Esophagus (tissue), 2 donors: ENCODE results near the gene MAT2A. TPM values are rescaled to one million over a fixed set of nuclear protein-coding genes. Genes with fewer than 3 reads are reported as not detected.
"Not testable (repeated sequence)": the region's sequence is repeated elsewhere in the genome, so short reads cannot be mapped to it uniquely, and the experiment has no call there.

Experiments used
- H3K27ac ChIP-seq, 2 donors: one replicate each; pipeline ENCODE4 v1.5.1; 2013; ENCODE audit warnings: low read depth in 2 of 2, mild to moderate bottlenecking in 2 of 2, inconsistent platforms in 1 of 2, low read length in 1 of 2, moderate library complexity in 1 of 2
- H3K27me3 ChIP-seq, 2 donors: one replicate each; pipeline ENCODE4 v1.6.1; 2013; ENCODE audit warnings: low read length in 2 of 2, control low read depth in 1 of 2, mild to moderate bottlenecking in 1 of 2; ENCODE audit not compliant: insufficient read depth in 2 of 2, control insufficient read depth in 1 of 2
- H3K36me3 ChIP-seq, 2 donors: one replicate each; pipeline ENCODE4 v1.6.1; 2013; ENCODE audit warnings: low read length in 1 of 2; ENCODE audit not compliant: control insufficient read depth in 2 of 2, insufficient read depth in 2 of 2
- H3K4me1 ChIP-seq, 2 donors: one replicate each; pipeline ENCODE4 v1.6.1; 2013; ENCODE audit warnings: low read length in 1 of 2; ENCODE audit not compliant: control insufficient read depth in 2 of 2, insufficient read depth in 2 of 2
- H3K4me3 ChIP-seq, 2 donors: one replicate each; pipeline ENCODE4 v1.5.1; 2013; ENCODE audit warnings: low read length in 2 of 2, mild to moderate bottlenecking in 2 of 2, low read depth in 1 of 2, moderate library complexity in 1 of 2
- H3K9me3 ChIP-seq, 2 donors: one replicate each; pipeline ENCODE4 v1.6.1; 2013; ENCODE audit warnings: mild to moderate bottlenecking in 2 of 2, low read depth in 1 of 2, low read length in 1 of 2, moderate library complexity in 1 of 2; ENCODE audit not compliant: control insufficient read depth in 2 of 2, insufficient read depth in 1 of 2
- WGBS, 2 donors: extraction: QIAGEN DNeasy Blood & Tissue Kit; methylation state at CpG; one replicate each; pipeline ENCODE4 v1.1.7; 2013; 5-methylcytosine and 5-hydroxymethylcytosine counted together
- polyA plus RNA-seq, 2 donors: library from polyadenylated mRNA; stranded (reverse); fragments of 200-250 nt; gene quantifications; one replicate each; pipeline ENCODE4 v1.2.3, GENCODE V29; 2013
- donor health status: healthy with polysubstance abuse.
- donor health status: Bipolar disorder and iron deficiency.

Gene MAT2A
- polyA plus RNA-seq, 2 donors: 53.9 to 113 TPM

- Histone ChIP-seq H3K27ac (no peak overlapping the region), H3K4me3 (no peak overlapping the region), H3K36me3 (peaks cover 21% of the 10 kb centered on the region in 2 donors), H3K9me3 (no peaks in the 10 kb centered on the region), H3K27me3 (no peaks in the 10 kb centered on the region), H3K4me1 (no peaks in the 10 kb centered on the region)
- 66 to 69% methylated on average over 9 of the region's 9 CpGs for WGBS, 2 donors
Observed at GRCh38 chr2:85551698-85552678, 13.0 kb downstream of the MAT2A start.

DNA sequence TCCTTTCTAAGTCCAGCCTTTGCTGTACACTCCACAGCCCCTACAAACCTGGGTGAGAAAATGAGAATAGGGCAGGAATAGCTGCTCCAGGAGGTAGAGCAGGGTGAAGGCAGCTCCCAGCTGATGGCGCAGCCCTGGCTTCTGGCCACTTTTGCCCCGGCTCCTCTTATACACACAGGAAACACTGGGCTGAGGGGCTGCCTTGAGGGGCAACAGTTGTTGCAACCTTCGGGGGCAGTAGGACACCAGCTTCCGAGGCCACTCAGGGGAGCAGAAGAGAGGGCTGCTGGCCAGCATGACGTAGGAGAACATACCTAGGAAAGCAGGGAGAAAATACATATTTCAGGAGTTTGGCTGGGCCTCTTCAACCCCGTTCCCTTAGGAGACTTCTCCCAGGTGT, 14.2 kb downstream of the MAT2A start:
- Histone ChIP-seq H3K4me1 (no peaks in the 10 kb centered on the region), H3K27ac (no peak overlapping the region), H3K9me3 (no peaks in the 10 kb centered on the region), H3K36me3 (peaks cover 21% of the 10 kb centered on the region in 2 donors), H3K4me3 (no peak overlapping the region), H3K27me3 (no peaks in the 10 kb centered on the region)
- 82 to 84% methylated on average over 6 of the region's 6 CpGs for WGBS, 2 donors

- no peak overlapping the region for H3K27ac ChIP-seq
- peaks cover 22 to 24% of the 10 kb centered on the region in 2 donors for H3K36me3 ChIP-seq
- no peaks in the 10 kb centered on the region for H3K27me3 ChIP-seq
- 91 to 96% methylated on average over 3 of the region's 3 CpGs for WGBS, 2 donors
- H3K4me1 ChIP-seq: no peaks in the 10 kb centered on the region
- no peak overlapping the region for H3K4me3 ChIP-seq
- H3K9me3 ChIP-seq: no peaks in the 10 kb centered on the region
Observed at GRCh38 chr2:85554980-85555612, 16.1 kb downstream of the MAT2A start.

GRCh38 chr2:85557130-85557529, 18.2 kb downstream of the MAT2A start:
- H3K27ac ChIP-seq: no peak overlapping the region
- 93 to 94% methylated on average over 5 of the region's 5 CpGs for WGBS, 2 donors
- H3K4me1 ChIP-seq: no peaks in the 10 kb centered on the region
- H3K36me3 ChIP-seq: peaks cover 20 to 22% of the 10 kb centered on the region in 2 donors
- H3K27me3 ChIP-seq: no peaks in the 10 kb centered on the region
- no peak overlapping the region for H3K4me3 ChIP-seq
- no peaks in the 10 kb centered on the region for H3K9me3 ChIP-seq

- H3K36me3 ChIP-seq: peaks cover 11 to 15% of the 10 kb centered on the region in 2 donors
- WGBS, 2 donors: 96 to 98% methylated on average over 1 of the region's 1 CpG
- no peak overlapping the region for H3K27ac ChIP-seq
Observed at GRCh38 chr2:85558160-85558559, 19.2 kb downstream of the MAT2A start.

DNA sequence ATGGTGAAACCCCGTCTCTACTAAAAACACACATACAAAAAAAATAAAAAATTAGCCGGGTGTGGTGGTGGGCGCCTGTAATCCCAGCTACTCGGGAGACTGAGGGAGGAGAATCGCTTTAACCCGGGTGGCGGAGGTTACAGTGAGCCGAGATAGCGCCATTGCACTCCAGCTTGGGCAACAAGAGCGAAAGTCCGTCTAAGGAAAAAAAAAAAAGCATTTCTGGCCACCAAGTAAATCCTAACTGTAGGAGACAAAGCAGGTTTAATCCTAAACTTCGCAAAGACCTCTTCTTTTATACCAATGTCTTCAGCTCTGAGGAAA, 21.4 kb downstream of the MAT2A start:
- not testable (repeated sequence) for H3K9me3 ChIP-seq, H3K4me1 ChIP-seq, H3K36me3 ChIP-seq, H3K27me3 ChIP-seq, H3K27ac ChIP-seq
- WGBS, 2 donors: 80 to 81% methylated on average over 12 of the region's 12 CpGs
- H3K4me3 ChIP-seq: peak overlapping the region; percentile 69 to 90

More at GRCh38 chr2:85558160-85558559, 19.2 kb downstream of the MAT2A start:
- H3K9me3 ChIP-seq: no peaks in the 10 kb centered on the region
- H3K4me3 ChIP-seq: no peak overlapping the region
- H3K4me1 ChIP-seq: no peaks in the 10 kb centered on the region
- H3K27me3 ChIP-seq: no peaks in the 10 kb centered on the region

DNA sequence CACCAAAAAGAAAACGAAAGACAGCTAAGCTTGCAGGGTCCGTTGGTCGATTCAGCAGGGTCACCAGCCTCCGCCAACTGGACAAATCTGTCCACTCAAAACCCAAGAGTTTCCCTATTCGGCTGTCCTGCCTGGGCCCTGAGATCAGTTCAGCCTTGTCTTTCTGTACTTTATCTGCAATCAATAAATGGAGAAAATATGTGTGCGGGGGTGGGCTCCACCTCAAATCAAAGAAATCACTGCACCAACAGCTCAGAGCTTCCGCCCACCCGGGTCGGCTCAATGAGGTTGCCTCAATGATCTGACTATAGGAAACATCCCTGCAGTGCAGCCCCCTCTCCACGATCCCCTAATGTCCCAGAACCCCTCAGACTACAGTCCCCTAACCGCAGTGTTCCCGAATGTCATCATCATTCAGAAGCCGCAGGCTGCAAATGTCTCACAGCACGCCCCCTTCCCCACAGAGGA, 21.9 kb downstream of the MAT2A start:
- WGBS, 2 donors: 3 to 4% methylated on average over 14 of the region's 14 CpGs
- Histone ChIP-seq H3K4me3 (peak overlapping the region; percentile 69 to 90), H3K9me3 (no peaks in the 10 kb centered on the region), H3K36me3 (peaks cover 4 to 6% of the 10 kb centered on the region in 2 donors), H3K27me3 (no peaks in the 10 kb centered on the region), H3K27ac (peak overlapping the region; percentile 50 to 87), H3K4me1 (no peaks in the 10 kb centered on the region)

GRCh38 chr2:85561280-85562212, 22.6 kb downstream of the MAT2A start, which contains the start of gene GGCX:
Gene GGCX, minus strand, starts transcription at chr2:85561493. Its CDS starts 65 bp downstream, at chr2:85561428.
- H3K9me3 ChIP-seq: no peaks in the 10 kb centered on the region

GRCh38 chr2:85564144-85564563, 25.2 kb downstream of the MAT2A start:
- Histone ChIP-seq H3K36me3 (no peaks in the 10 kb centered on the region), H3K9me3 (no peaks in the 10 kb centered on the region), H3K27ac (no peak overlapping the region), H3K4me3 (no peak overlapping the region), H3K4me1 (no peaks in the 10 kb centered on the region), H3K27me3 (no peaks in the 10 kb centered on the region)
- WGBS, 2 donors: 89 to 90% methylated on average over 5 of the region's 5 CpGs

More at GRCh38 chr2:85561280-85562212, 22.6 kb downstream of the MAT2A start, which contains the start of gene GGCX:
- Histone ChIP-seq H3K4me1 (no peaks in the 10 kb centered on the region), H3K27me3 (no peaks in the 10 kb centered on the region), H3K36me3 (peaks cover 3 to 4% of the 10 kb centered on the region in 2 donors), H3K27ac (peak within 1 kb of the TSS; percentile 87 to 89), H3K4me3 (peak within 1 kb of the TSS; percentile 69 to 90)
- 4% methylated on average over 64 of the region's 64 CpGs for WGBS, 2 donors
